DMS53 (cell line): ENCODE results near the gene WASF1.

ENCODE experiments used
- DNase-seq: peaks from one replicate; lab custom pipeline; 2025; lab: John Stamatoyannopoulos, UW

Gene WASF1

DNA sequence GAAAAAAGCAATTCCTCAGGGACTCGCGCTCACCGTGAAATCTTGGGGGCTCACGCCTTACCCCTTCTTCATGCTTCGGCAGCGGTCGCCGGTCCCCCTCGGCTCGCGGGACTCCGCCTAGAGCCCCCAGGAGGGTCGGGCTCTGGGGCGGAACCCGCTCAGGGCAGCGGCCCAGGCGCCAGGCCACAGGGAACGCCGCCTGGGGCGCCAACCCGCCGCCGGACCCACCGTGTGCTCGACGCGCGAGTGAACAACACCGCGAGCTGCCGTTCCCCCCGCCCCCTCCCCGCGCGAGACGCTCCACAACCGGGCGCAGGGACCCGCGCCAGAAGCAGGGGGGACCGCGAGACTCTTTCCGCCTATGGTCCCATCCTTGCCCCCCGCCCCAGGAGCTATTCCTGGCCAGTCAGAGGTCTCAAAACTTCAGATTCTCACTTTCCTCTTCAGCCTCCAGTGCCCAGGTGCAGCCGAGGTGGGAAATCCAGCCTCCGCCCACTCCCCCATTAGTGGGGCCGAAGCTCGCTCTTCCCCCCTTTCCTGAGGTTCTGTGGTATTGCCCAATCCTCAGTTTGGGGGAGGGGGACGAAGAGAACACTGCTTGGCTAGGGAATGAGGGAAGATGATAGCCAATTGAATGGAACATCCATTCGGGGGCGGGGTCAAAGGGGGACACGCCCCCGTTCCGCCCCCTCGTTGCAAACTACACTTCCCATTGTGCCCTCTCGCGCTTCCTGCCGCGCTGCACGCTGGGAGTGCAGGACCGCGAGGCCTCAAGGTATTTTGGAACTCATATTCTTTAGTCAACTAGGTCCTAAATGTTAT lies at the start of gene WASF1:
WASF1 (minus strand) TSS at position 265 of the 822 bp plus-strand sequence. CDS start 52,069 bp downstream, outside the sequence.
- peak; percentile 97 for DNase-seq

DNA sequence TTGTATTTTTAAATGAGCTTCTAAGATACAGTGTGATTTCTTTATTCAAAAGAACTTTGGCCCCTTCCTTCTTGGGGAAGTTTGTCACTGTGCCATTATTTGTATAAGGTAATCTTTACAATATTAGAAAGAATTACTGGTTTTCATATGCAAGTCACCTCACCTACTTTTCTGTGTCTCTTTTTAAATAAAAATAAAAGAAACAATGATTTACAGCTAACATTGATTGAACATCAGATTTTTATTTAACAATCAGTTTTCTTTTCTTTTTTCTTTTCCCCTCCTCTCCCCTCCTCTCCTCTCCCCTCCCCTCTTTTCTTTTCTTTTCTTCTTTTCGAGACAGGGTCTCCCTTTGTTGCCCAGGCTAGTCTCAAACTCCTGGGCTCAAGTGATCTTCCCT lies 46.8 kb upstream of the WASF1 start:
- no peak for DNase-seq

DNA sequence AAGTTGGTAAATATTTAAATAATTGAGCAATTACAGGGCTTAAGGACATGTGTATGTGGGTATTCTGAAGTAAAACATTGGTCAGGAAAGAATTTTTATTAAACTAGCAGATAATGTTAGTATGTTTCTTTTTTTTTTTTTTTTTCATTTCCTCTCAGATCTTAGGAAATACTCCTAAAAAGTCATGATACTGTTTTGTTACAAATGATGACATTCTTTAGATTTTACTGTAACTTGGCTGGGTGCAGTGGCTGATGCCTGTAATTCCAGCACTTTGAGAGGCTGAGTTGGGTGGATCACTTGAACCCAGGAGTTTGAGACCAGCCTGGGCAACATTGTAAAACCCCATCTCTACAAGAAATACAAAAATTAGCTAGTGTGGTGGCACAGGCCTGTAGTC lies 42.3 kb upstream of the WASF1 start:
- no peak for DNase-seq

DNA sequence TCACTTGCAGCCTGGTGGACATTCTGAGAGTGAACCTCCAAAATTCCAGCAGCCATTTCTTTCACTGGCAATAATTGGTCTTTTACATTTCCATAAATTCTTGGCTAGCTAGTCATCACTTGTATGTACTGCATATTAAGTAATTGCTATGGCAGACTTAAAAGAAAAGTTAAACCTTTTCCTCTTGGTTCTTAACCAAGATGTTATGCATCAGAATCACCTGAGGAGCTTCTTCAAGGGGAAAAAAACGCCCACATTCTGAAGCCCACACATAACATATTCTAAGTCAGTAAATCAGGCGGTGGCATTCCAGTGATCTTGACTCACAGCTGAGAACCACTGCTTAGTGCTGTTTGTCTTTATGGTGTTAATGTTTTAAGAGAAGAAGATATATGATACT lies 37.8 kb upstream of the WASF1 start:
- DNase-seq, result no peak

DNA sequence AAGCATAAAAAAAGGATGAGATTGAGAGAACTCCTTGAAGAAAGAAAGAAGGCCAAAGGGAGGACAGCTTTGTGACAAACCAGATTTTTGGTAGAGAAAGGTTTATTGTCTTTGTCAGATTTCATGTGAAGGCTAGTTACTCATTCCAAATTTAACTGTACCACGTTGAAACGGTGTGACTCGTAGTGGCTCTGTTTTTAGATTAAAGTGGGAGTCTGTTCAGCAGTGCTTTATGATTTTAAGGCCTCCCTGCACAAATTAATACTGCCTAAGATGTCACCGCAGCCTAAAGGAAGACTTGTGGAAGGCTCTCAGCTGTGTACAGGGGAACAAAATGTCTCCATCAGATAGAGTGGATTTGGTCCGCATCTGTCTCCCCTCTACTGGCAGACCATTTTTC lies 36.7 kb upstream of the WASF1 start:
- no peak for DNase-seq

DNA sequence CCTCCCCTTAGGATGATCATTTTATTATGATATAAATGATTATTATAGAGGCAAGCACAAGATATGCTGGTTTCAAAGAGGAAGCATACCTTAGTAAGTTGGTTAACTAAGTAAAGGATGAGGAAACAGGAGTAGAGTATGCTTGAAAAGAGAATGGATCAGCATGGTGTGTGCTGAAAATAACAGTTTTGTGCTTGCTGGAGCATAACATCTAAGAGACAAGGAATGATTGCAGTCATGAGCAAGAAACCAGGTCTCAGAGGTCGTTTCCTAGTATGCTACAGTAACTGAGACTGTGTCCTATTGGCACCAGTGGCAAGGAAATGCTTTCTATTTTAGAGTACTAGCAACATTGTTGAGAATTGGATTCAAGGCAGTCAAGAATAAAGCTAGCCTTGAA lies 34.9 kb upstream of the WASF1 start:
- no peak for DNase-seq

DNA sequence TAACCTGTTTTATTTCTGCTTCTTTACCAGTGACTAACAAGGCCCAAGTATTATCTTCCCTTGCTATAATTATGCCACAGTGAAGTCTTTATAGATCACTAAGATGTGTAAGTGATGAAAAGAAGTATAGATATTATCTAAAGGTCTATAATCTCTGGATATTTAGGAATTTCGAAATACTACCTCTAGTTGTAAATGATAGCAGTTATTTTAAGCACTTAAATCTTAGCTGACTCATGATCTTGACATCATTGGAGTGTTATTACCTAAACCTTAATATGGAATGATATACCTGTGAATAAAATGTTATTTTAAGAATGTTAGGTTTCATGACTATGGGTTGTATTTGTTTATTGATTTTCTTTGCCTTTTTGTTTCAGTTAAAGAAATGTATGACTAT lies 32.3 kb upstream of the WASF1 start:
- no peak for DNase-seq

DNA sequence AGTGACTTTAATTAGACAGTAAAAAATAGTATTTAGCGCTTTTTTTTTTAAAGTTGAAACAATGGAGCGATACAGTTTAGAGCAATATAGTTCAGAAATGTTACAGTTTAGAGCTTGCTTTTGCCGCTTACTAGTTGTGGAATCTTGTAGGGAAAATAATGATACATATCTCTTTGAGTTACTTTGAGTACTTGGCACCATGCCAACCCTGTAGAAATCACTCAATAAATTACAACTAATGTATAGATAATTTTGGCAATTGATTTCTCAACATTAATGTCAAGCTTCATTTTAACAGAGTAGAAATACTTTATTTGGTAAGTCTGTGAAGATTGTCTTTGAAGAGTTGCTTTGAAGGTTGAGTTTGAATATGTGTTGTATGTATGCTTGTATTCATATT lies 28.2 kb upstream of the WASF1 start:
- DNase-seq, result no peak

DNA sequence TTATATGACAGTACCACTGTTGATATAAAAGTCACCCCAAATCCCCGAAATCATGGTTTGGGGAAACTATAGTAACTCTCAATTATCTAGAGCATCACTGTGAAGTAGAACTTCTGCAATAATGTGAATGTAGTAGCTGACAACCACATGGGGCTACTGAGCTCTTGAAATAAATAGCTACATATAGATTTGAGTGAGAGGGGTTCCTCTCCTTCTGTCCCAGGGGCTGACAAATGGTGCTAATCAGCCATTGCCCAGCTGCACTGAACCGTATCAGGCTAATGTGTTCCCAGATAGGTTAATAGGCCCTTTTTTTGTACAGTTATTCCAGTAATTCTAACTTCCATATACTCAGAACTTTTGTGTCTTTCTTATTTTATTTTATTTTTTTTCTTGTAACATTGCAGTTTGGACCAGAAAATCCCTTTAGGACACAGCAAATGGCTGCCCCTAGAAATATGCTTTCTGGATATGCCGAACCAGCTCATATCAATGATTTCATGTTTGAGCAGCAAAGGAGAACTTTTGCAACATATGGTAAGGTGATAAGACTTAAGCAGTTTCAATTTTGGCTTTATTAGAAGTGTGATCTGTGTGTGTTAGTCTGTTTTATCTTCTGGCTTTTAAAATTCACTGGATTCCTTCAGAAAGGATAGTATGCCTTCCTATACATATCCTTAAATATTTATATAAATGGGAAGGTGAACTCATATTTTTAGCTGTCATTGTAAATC lies 21.8 kb upstream of the WASF1 start:
- no peak for DNase-seq

DNA sequence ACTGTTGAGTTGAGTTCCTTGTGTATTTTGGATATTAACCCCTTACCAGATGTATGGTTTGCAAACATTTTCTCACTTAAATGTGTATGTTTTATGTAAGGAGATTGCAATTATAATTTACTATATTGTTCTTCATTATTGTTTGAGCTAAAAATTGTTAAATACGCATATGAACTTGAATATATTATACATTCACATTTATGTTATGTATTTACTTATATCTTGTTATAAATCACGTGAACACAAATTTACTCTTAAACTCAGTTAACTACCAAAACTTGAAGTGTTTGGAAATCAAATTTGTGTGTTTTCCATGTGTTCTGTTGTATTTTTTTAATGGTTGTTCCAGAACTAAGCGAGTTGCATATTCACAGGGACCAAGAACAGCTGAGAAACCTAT lies 19.1 kb upstream of the WASF1 start:
- no peak for DNase-seq

DNA sequence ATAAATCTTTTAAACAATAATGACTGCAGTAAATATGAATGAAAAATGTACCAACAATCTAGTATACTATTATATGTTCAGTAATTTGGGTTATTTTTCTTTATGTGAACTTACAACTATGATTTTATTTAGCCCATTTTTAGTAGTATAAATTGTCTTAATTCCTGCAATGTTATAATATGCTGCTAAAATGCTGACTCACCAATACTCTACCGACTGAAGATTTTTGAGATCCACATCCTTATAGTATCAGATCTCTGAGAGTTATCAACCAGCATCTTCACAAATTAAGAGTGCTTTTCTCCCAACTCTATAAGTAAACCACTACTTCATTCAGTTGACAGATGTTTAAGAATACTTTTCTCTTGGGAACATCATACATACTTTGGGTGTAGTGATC lies 17.4 kb upstream of the WASF1 start:
- DNase-seq, result no peak

DNA sequence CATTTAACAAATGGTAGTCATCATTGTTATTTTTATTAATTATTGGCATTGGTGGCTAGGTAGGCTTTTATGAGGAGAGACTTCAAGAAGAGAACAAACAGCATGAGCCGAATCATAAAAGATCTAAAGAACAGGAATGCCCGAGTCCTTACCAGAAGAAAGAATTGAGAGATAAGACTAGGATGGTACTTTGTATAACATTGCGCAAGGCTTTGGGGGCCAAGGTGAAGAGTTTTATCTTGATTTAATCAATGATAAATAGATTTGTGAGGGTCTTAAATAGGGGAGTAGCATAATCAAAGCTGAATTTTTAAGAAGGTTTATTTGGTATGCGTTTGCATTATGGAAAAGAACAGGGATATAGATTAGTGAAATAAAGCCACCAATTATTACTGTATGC lies 16.2 kb upstream of the WASF1 start:
- no peak for DNase-seq

DNA sequence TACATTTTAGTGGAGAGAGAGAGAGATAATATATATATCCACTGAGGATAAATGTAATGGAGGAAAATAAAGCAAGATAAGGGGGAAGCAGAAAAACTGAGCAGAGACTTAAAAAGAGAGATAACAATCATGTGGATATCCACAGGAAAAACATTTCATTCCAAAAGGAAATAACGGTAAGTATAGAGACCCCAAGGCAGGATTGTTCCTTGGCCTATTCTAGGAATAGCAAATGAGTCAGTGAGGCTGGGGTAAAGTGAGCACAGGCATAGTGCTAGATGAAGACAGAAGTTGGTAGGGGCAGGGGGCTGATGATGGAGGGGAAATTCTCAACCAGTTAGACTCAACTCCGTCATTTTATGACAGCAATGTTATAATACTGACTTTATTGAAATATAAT lies 12.0 kb upstream of the WASF1 start:
- no peak for DNase-seq

DNA sequence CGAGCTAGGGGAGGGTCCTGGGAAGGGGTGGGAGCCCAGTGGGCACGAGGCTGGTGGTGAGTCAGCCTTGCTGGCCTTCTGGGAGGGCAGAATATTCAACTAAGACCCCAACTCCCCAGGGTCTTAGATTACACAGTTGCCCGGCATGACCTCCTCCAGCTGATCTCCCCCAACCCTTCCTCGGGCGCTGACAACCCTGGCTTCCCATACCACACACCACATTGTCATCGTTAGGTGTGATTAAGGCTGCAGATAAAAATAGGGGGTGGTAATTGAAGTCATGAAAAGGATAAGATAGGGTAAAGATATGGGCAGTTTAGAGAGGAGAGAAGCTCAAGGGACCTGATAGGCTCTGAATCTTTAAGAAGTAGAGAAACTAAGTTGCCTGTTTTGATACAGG lies 11.3 kb upstream of the WASF1 start:
- DNase-seq, result no peak

DNA sequence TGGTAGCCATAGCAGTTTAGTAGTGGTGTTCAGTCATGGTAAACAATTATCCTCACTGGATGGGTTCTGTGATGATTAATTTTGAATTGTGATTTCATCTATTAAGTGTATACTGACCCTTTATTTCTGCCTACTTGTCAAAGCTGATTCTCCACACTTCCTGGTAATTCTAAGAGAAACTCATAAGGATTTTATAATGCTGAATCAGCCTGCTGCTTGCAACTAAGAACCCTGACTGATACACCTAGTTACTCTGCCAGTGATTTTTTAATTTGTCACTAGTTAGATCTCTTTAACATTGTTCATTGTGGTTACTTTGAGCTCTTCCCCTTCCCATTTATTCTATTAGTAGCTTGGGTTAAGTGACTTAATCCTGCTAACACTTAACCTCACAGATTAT lies 9.3 kb upstream of the WASF1 start:
- no peak for DNase-seq

DNA sequence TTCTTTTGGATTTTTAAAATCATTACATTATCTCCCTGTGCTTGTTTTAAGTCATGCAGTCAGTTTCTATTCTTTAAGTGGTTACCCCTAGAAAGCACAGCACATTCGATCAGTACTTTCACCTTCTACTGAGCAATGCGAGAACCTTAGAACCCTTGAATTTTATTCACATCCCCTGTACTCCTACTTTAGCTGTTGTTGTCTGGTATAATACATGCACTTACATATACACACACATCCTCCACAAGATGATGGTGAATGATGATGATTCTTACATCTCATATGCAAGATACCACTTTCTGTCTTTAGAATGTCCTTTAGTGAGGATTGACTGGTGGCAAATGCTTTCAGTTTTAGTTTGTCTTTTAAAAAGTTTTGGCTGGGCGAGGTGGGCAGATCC lies 6.4 kb upstream of the WASF1 start:
- no peak for DNase-seq

DNA sequence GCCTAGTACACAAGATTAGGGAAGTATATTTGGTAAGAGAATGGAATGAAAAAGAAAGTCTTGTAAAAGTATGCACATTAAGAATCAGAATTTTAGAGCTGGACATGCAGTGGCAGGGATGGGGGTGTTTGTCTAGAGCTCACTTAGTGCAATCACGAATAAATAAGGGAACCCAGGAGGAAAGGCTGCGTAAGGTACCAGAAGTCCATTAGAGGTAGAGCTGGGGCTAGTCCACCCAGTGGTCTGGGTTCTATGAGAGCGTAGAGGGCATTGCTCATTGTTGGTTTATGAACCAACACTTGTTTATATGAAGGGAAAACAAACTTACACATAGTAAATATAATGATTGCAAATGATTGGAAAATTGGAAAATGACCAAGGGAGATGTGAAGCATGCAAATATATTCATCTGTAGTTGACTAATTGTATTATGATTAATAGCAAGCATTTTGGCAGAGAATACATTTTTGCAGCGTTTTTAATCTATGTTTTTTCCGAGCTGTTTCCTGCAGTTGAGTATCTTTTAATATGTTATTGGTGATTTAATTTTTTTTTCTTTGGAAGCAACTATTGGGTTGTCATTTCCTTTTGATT lies 3.9 kb upstream of the WASF1 start:
- no peak for DNase-seq

DNA sequence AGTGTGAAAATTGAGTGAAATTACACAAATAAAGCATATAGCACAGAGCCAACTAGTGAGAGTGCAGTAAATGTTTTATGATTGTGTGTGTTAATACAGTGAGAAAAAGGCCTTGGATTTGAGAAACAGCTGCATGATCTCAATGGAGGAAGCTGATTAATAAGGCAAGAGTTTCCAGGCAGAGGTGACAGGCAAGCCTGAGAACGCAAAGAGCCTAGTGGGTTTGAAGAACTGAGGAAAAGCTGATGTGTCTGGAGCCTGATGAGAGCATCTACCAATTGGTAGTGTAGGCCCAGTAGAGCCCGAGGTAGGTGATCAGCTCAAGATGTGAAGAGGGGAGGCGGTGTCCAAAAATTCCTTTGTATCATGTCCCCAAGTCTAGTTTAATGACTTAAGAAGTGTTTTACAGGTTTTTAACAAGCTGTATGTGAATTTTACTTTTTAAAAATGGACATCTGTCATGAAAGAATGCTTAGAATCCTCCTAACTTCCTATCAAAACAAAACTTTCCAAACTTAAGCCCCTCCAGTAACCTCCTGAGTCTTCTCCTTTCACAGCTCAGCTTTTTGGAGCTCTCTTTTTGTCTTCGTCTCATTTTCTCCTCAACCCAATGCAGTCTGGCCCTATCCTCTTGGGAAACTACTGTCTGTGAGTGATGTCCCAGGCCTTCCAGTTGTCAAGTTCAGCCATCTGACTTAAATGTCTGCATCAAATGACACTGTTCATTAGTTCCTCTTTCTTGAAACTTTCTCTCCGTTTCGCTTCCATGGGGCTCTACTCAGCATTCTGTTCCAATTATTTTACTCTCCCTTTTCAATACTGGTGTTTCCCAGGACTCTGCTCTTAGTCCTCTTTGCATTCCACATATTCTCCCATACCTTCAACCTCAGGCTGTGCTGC lies 1.9 kb upstream of the WASF1 start:
- no peak for DNase-seq

DNA sequence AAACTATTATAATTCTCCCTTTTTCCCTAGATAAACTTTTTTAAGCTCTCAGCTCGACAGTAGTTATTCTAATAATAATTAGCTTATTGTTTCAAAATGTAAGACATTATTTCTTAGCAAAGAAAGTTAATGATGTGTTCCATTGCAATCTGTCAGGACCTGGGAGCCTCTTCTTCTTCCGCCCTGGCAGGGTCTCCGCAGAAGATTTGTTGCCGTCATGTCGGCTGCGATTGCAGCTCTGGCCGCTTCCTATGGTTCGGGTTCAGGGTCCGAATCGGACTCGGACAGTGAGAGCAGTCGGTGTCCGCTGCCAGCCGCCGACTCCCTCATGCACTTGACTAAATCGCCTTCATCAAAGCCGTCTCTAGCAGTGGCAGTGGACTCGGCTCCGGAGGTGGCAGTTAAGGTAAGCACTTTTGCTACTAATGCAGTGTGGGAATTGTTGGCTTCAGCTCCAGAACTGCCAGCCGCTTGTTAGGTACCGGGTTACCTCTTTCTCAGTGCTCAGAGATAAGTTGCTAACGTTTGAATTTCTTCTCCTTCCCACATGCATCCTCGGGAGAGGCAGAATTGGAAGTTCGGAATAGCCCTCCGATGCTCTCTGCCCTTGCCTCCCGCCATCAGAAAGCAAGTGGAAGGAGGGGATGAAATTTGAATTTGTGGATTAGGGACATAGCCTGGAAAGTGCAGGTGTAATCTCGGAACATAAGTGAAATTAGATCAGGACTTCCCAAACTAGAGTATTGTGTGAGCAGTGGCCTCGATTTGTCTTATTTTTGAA lies 948 bp upstream of the WASF1 start, which contains the start of gene CDC40:
CDC40 (plus strand) TSS at position 200 of the 781 bp plus-strand sequence; CDS start at position 218, 18 bp downstream.
- peak; percentile 73 for DNase-seq

DNA sequence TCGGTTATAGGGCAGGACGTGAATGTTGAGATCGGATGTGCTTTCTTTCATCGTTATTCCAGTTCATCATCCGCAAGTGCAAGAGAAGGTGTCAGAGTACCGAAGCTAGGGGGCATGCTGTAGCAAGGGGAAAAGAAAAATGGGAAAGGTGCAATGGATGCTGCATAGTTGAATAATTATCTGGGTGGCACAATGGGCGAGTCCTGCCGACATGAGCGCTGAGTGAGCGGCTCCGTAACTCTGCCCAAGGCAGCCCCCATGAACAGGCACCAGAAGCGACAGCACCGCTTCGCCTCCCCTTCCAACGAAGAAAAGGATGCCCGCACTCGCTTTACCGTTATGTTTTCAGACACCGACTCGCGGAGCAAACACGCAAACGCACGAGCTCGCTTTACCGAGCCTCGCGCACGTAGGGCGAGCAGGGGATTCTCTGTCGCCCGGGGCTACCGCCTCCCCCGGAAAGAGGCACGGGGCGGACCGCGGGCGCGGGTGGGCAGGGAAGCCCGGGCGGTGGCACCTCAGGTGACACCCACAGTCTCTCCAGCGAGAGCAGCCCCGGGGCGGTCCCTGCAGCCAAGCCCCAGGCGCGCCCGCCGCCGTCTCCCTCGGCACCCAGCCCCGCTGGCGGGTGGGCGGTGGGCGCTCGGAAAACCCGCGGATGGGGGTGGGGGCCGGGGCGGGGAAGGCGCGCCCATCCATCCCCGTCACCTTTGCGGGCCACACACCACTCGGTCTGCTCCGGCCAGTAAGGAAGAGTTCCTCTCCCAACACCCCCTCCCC lies 654 bp downstream of the WASF1 start:
- DNase-seq, result peak; percentile 74
